ENCODE results near the gene MEF2C.
"Not testable (repeated sequence)": the region's sequence is repeated elsewhere in the genome, so short reads cannot be mapped to it uniquely, and the experiment has no call there.

The MEF2C gene

GRCh38 chr5:88883059-88883835 is at the start of gene MEF2C:
Gene MEF2C (minus strand): TSS chr5:88883184. CDS start chr5:88823788, 59,396 bp downstream.
- no peak for DNase-seq

GRCh38 chr5:88932541-88932940 is 49.6 kb upstream of the MEF2C start:
- DNase-seq = no peak

- DNase-seq = no peak
Measured at GRCh38 chr5:88930335-88930734, 47.4 kb upstream of the MEF2C start.

GRCh38 chr5:88929385-88929784 is 46.4 kb upstream of the MEF2C start:
- no peak for DNase-seq

- no peak for DNase-seq
Measured at GRCh38 chr5:88926774-88927173, 43.8 kb upstream of the MEF2C start.

GRCh38 chr5:88925692-88926490 is 42.9 kb upstream of the MEF2C start:
- DNase-seq = no peak

- no peak for DNase-seq
Measured at GRCh38 chr5:88924330-88924657, 41.3 kb upstream of the MEF2C start.

GRCh38 chr5:88923623-88924329 is 40.8 kb upstream of the MEF2C start:
- no peak for DNase-seq

- DNase-seq = not testable (repeated sequence)
Measured at GRCh38 chr5:88912743-88913142, 29.8 kb upstream of the MEF2C start.

- DNase-seq = not testable (repeated sequence)
Measured at GRCh38 chr5:88911059-88911572, 28.1 kb upstream of the MEF2C start.

- DNase-seq = not testable (repeated sequence)
Measured at GRCh38 chr5:88904478-88904877, 21.5 kb upstream of the MEF2C start.

- not testable (repeated sequence) for DNase-seq
Measured at GRCh38 chr5:88903966-88904365, 21.0 kb upstream of the MEF2C start.

- not testable (repeated sequence) for DNase-seq
Measured at GRCh38 chr5:88901077-88901476, 18.1 kb upstream of the MEF2C start.

GRCh38 chr5:88899096-88899737 is 16.2 kb upstream of the MEF2C start:
- no peak for DNase-seq

GRCh38 chr5:88897748-88898147 is 14.8 kb upstream of the MEF2C start:
- DNase-seq = no peak

GRCh38 chr5:88895681-88896501 is 12.9 kb upstream of the MEF2C start:
- no peak for DNase-seq

GRCh38 chr5:88892669-88893068 is 9.7 kb upstream of the MEF2C start:
- DNase-seq = no peak

- DNase-seq = no peak
Measured at GRCh38 chr5:88890070-88890781, 7.2 kb upstream of the MEF2C start.

GRCh38 chr5:88889189-88890069 is 6.4 kb upstream of the MEF2C start:
- DNase-seq = no peak

GRCh38 chr5:88888848-88889188 is 5.8 kb upstream of the MEF2C start:
- DNase-seq = no peak

Measured in activated naive CD4-positive, alpha-beta T cell (primary cell).